GM12892 (cell line): ENCODE data around the gene AHDC1.

Experiments used
- DNase-seq: peaks from one replicate; pipeline ENCODE4 v3.0.0; 2011; ENCODE audit not compliant: insufficient read length
- FAIRE-seq: peaks from 2 replicates; lab custom pipeline; 2011; peaks lifted over from hg19 to GRCh38; lab: Jason Lieb, UNC
- POLR2A ChIP-seq: IDR thresholded peaks from 2 replicates; pipeline ENCODE4 v1.6.1; 2011; ENCODE audit warnings: low read depth, low read length, control low read depth
- POLR2AphosphoS5 ChIP-seq: IDR thresholded peaks from 2 replicates; pipeline ENCODE4 v1.6.1; 2011; ENCODE audit warnings: low read depth, low read length, control low read depth
- TAF1 ChIP-seq: IDR thresholded peaks from 2 replicates; pipeline ENCODE4 v1.6.1; 2011; ENCODE audit warnings: low read depth, mild to moderate bottlenecking, control low read depth, low read length, borderline replicate concordance

AHDC1 gene

DNA sequence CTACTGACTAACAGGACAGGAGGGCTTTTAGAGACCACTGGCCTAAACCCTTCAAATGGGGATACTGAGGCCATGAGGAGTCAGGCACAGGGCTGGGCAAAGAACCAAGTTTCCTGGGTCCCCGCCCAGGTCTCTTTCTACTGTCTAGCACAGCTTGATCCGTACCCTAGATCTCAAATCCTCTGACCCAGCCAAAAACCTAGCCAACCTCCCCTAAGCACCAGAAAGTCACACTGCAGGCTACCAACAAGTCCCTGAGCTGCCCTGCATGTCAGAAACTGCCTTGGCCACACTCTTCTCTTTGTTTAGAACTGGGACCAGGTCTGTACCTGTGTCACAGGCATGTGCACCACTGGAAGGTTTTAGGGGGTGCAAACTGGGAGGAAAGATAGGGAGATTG, 33.6 kb downstream of the AHDC1 start:
- no peak for DNase-seq
- no peak for FAIRE-seq
- TF ChIP-seq TAF1 (no peak), POLR2A (no peak), POLR2AphosphoS5 (no peak)

DNA sequence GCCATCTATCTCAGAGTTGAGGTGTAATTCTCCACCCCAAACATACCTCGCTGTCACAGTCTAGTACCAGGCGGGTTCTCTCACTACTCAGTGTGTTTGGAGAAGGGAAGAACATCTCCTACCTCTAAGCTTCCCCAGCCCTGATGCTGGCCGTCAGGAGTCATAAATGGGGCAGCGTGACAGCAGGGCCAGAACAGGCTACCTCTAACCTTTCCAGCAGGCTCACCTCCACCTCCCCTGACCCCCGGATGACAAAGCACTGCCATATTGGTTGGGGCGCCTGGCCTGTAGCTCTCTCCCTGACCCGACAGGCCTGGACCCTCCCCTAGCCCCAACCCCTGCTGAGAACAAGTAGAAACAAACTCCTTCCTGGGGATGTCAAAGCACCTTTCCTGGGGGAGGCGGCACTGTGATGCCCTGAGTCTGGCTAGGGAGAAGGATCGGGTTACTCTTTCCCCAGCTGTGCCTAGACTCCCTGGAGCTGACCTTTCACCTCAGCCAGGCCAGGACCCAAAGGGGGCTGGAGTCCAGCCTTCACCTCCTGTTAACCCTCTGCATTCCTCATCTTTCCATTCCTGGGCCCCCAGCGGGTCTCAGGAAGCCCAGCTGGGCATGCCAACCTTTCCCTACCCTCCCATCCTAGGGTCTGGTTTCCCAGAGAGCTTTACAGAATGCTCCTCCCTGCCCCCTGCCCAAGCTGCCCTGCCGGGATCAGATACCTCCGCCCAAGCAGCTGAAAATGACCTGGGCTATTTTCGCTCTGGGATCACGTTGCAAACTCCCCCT, 34.2 kb downstream of the AHDC1 start:
- no peak for DNase-seq
- no peak for FAIRE-seq
- TF ChIP-seq POLR2AphosphoS5: no peak
- TF ChIP-seq TAF1: no peak
- no peak for TF ChIP-seq POLR2A

DNA sequence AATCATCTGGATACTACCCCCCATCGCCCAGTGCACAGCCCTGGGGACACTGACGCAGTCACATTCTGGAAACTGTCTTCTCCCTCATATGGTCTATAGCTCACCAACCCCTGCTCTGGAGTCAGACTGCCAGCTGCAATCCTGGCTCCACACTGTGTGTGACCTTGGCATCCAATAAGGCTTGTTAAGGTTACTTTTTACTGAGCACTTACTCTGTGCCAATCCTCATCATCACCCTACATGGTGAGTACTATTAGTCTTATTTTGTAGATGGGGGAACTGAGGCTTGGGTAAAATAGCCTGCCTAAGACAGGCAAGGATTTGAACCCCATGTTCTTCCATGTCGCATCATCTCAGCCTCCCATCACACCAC, 34.9 kb downstream of the AHDC1 start:
- FAIRE-seq (no peak), DNase-seq (no peak)
- TF ChIP-seq POLR2A (no peak), TAF1 (no peak), POLR2AphosphoS5 (no peak)

DNA sequence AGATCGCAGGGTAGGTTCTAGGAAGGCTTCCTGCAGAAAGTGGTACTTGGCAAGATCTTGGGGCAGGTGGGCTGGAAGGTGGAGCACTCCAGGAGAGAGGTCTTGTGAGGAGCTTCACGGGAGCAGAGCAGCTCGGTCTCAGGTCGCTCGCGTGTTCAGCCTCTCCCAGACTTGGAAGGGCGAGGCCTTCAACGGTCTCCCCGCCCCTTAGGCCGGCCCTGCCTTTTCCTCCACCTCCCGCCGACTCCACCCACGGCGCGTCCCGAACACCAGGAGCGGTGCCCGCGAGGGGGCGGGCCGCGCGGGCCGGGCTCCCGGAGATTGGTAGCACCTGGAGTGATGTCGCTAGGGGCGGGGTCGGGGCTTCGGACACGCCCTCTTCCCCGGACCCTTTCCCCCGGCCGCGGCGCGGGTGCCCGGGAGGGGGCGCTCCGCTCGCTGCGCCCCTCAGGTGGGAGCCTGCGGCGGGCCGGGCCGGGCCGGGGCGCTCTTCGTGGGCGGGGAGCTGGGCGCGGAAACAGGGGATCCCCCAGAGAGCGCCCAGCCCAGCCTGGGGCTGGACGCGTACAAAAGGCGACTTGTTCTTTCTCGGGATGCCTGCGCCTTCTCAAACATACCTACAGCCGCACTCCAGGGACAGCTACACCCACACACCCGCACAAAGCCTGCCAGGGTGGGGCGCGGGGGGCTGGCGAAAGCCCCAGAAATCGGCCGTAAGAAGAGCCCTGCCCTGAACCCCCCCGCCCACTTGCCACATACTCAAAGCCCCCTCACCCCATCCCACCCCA, 35.5 kb downstream of the AHDC1 start:
- DNase-seq (peak; percentile 98), FAIRE-seq (peak; percentile 84)
- TF ChIP-seq POLR2AphosphoS5 (no peak), TAF1 (no peak), POLR2A (no peak)

DNA sequence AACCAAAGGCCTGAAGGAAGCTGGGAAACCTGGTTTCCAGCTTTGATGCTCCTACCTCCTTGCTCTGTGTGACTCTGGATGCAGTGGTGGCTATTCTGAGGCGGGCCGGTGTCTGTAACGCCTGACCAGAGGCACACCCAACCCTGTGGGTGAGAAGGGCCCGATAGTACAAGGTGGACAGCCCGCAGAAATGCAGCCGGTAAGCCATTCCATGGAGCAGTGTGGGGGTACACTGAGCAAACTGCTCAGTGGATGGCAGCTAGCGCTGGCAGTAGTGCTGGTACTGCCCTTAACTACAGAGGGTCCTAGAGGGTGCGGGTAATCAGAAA, 36.0 kb downstream of the AHDC1 start:
- DNase-seq: no peak
- TF ChIP-seq TAF1 (no peak), POLR2AphosphoS5 (no peak), POLR2A (no peak)
- FAIRE-seq: no peak

DNA sequence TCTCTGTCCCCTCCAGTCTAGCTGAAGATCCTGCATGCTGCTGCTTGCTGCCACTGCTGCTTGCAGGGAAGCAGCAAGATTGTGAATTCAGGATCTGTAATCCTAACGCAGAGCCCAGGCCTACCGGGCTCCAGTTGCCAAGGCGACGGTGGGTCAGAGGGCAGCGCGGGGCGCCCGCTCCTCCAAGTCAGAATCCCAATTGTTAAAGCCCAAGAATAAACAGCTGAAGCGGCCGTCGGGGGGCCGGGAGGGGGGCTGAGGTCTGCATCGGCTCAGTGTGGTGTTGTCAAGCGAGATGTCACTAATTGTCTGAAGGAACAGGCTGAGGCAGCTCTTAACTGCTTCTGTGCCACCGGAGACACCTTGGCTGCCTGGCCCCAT, 36.8 kb downstream of the AHDC1 start:
- DNase-seq (no peak), FAIRE-seq (no peak)
- TF ChIP-seq POLR2A (no peak), TAF1 (no peak), POLR2AphosphoS5 (no peak)

DNA sequence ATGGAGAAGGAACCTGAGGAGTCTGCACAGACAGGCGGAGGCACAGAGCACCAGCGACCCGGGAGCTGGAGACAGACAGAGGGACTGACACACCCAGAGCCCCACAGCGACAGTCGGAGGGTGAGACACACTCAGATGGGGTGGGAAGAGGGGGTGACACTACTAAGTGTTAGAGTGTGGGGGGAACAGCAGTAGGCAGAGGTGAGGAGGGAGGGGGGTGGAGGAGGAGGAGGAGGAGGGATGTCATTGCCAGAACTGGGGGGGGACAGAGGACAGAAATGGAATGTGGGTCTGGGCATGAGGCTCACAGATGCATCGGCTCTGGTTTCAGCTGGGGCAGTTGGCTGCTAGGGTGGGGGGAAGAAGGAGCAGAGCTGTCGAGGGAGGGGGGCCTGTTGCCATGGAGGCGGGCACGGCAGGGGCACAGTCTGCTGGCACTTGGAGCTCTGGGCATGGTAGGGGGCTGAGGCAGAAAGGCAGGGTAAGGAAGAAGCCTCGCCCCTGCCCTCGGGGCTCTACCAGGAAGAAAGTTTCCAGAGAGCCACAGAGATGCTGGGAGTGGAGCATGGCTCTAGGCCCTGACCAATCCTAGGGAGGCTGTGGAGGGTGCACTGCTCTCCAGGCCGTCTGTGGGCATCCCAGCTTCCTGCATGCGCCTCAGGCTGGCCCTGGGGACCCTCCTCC, 37.3 kb downstream of the AHDC1 start:
- no peak for DNase-seq
- TF ChIP-seq TAF1: no peak
- TF ChIP-seq POLR2A: no peak
- TF ChIP-seq POLR2AphosphoS5: no peak
- FAIRE-seq: no peak

DNA sequence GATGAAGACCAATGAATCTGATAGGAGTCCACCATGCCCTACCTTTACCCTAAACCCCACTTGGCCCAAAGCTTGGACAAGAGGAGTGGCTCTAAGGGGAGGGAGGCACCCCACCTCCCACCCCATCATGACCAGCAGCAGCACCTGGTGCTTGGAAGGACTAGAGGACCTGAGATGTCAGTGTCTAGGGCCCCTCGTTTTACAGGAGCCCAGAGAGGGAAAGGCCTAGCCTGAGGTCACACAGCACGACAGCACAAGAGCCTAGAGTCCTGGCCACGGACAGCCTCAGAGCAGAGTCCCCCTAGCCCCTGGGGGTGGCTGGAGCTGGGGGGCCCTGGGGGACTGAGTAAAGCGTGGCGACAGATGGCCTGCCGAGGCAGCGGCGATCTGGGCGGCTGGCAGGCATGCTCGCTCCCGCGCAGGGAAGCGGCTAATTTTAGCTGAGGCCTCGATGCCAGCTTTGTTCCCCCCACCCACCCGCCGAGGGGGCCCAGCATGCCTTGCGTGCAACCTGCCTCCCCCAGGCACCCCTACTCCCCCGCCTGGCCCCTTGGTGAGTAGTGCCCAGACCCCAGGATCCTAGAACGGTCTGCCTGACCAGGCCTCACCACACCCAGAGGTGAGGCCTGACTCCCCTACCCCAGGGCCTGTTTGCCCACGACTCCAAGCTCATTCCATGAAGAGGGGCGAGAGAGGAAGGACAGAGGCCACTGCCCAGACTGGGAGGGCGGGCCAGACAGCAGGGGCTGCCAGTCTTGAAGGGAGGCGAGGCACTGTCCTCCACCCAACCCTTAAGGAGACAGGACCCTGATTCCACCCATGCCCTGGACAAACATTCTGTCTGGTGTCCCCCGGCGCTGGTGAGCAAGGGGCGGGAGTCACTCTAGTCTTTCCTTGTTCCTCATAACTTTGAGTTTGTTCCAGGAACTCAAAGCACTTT, 39.0 kb downstream of the AHDC1 start:
- TF ChIP-seq POLR2A (no peak), POLR2AphosphoS5 (no peak), TAF1 (no peak)
- no peak for FAIRE-seq

DNA sequence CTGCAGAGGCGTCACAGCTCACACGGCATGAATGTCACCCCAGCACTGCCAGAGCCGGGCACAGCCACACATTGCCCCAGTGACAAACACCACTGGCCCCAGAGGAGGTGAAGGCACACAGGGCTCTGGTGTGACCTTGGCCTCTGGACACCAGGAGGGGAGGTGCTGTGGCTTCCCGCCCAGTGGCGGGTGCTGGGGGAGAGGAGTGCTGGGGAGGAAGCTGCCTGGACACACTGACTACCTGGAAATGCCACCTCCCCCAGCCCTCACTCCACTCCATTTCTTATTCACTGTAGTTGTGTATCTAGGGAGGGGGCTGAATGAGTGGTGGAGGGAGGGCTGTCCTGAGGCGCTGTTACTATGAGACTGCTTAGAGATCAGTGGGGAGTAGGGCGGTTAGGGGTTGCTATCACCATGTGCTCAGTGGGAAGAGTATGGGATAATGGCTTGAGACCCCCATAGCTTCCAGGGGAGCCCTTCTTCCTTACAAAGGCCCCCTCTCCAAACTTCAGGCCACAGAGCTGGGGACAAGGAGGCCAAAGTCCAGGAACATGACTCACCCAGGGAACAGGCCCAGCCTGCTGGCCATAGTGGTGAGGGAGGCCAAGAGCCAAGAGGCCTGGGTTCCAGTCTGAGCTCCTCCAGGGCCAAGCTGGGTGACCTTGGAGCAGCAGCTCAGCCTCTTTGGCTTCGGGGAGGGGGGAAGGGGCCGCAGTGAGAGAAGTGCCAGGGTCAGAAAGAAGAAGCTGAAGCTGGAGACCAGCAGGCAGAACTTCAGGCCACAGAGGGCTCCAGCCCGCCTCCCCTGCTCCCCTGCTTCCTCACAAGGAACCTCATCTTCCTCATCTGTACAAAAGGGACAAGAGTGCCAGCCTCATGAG, 40.1 kb downstream of the AHDC1 start:
- DNase-seq: no peak

More for the DNA sequence above, 39.0 kb downstream of the AHDC1 start:
- DNase-seq: no peak

DNA sequence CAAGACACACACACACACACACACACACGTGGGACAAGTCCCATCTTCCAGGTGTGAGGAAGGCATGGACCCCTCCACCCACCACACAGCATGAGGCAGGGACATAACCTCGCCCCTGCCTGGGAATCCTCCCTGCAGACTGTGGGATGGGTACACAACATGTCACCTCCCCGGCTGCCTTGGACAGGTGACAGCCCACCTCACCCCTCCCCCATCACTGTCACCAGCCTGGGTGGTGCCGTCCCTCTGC, 40.7 kb downstream of the AHDC1 start:
- FAIRE-seq (no peak), DNase-seq (no peak)
- TF ChIP-seq POLR2A: no peak
- no peak for TF ChIP-seq POLR2AphosphoS5
- no peak for TF ChIP-seq TAF1

More for the DNA sequence above, 40.1 kb downstream of the AHDC1 start:
- no peak for TF ChIP-seq TAF1
- TF ChIP-seq POLR2A: no peak
- TF ChIP-seq POLR2AphosphoS5: no peak
- no peak for FAIRE-seq
